ENCODE measurements around the gene TMUB1.

Gene TMUB1

DNA sequence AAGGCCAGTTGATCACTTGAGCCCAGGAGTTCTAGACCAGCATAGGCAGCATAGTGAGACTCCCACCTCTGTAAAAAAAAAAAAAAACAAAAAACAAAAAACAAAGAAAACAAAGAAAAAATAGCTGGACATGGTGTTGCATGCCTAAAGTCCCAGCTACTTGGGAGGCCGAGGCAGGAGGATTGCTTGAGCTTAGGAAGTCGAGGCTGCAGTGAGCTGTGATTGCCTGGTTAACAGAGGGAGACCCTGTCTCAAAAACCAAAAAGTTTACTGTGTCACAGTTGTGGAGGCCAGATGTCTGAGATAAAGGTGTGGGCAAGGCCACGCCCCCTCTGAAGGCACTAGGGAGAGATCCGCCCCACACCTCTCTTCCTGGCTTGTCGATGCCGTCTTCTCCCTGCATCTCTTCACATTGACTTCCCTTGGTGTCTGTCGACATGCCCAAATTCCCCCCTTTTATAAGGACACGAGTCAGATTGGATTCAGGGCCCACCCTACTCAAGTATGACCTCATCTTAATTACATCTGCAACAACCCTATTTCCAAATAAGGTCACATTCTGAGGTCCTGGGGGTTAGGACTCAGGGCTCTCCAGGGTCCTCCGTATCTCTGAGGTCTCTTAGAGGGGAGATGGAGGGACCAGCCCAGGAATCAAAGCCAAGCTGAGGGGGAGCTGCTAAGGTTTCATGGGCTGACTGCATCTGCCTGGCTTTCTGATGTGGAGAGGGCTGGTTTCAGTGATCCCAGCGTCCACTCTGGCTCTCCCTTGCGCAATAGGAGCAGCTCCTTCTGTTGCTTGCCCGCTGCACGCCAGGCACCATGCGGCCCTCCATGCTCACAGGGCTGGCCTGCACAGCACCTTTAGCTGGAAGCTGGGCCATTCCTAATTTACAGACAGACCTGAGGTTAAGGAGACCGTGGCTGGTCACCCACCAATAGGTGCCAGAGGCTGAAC, 26.1 kb upstream of the TMUB1 start:
- peaks cover 4% of the 10 kb centered on the region; the same call in 1 of the 2 replicates for H4K20me1 ChIP-seq (ENCODE audit: insufficient read depth, low read length)
- H3K27ac ChIP-seq (ENCODE audit: low read length): no peak overlapping the region
- no peak for DNase-seq
- TF ChIP-seq EZH2 (optimal IDR thresholded peaks at IDR 0.05; ENCODE audit: low read depth, low read length) (no peak), EZH2phosphoT487 (IDR thresholded peaks at IDR 0.05; ENCODE audit: low read length) (no peak)
- TF ChIP-seq, protein P1, sequence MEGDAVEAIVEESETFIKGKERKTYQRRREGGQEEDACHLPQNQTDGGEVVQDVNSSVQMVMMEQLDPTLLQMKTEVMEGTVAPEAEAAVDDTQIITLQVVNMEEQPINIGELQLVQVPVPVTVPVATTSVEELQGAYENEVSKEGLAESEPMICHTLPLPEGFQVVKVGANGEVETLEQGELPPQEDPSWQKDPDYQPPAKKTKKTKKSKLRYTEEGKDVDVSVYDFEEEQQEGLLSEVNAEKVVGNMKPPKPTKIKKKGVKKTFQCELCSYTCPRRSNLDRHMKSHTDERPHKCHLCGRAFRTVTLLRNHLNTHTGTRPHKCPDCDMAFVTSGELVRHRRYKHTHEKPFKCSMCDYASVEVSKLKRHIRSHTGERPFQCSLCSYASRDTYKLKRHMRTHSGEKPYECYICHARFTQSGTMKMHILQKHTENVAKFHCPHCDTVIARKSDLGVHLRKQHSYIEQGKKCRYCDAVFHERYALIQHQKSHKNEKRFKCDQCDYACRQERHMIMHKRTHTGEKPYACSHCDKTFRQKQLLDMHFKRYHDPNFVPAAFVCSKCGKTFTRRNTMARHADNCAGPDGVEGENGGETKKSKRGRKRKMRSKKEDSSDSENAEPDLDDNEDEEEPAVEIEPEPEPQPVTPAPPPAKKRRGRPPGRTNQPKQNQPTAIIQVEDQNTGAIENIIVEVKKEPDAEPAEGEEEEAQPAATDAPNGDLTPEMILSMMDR (IDR thresholded peaks at IDR 0.05; ENCODE audit: low read length): no peak
- no peak overlapping the region for H3K9ac ChIP-seq (ENCODE audit: low read length)
- H3K9me2 ChIP-seq (replicated peaks; ENCODE audit: insufficient read depth, low read length): no peaks in the 10 kb centered on the region
- no peaks in the 10 kb centered on the region for H3K27me3 ChIP-seq (replicated peaks; ENCODE audit: insufficient read depth, low read length)
- H3F3A ChIP-seq (ENCODE audit: insufficient read depth, low read length): no peaks in the 10 kb centered on the region
- no peaks in the 10 kb centered on the region for H3K36me3 ChIP-seq (replicated peaks; ENCODE audit: insufficient read depth, low read length)
- H3K79me2 ChIP-seq (ENCODE audit: low read length): peaks cover 32% of the 10 kb centered on the region
- H3K4me3 ChIP-seq (ENCODE audit: low read length): no peak overlapping the region
- H3K9me3 ChIP-seq (replicated peaks; ENCODE audit: insufficient read depth, low read length): no peaks in the 10 kb centered on the region
- H3K4me2 ChIP-seq (ENCODE audit: low read depth, low read length): no peak overlapping the region
- no peaks in the 10 kb centered on the region for H3K4me1 ChIP-seq (ENCODE audit: low read length)
- H2AFZ ChIP-seq (ENCODE audit: low read length): no peak overlapping the region

DNA sequence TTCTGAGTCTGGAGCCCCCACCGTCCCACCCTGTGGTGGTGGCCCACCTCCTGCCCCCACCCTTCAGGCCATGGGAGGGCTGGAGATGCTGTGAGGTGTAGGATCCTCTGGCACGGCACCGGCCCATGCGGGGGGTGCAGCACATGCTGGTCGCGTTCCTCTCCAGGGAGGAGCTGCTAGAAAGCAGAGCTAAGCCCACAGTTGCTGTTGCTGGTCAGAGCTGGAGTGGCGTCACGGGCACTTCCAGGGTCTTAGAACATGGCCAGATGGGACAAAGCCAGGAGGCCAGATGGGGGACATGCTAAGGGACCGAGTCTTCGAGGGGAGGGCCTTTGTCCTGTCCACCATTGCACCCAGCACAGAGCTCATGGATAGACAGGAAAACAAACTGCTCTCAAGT, 24.6 kb upstream of the TMUB1 start:
- no peak overlapping the region for H3K4me2 ChIP-seq (ENCODE audit: low read depth, low read length)
- peaks cover 35% of the 10 kb centered on the region for H3K79me2 ChIP-seq (ENCODE audit: low read length)
- H2AFZ ChIP-seq (ENCODE audit: low read length): no peak overlapping the region
- no peaks in the 10 kb centered on the region for H3K9me3 ChIP-seq (replicated peaks; ENCODE audit: insufficient read depth, low read length)
- no peak for TF ChIP-seq EZH2 (optimal IDR thresholded peaks at IDR 0.05; ENCODE audit: low read depth, low read length)
- TF ChIP-seq EZH2phosphoT487 (IDR thresholded peaks at IDR 0.05; ENCODE audit: low read length): no peak
- TF ChIP-seq, protein P1 (IDR thresholded peaks at IDR 0.05; ENCODE audit: low read length): no peak
- no peak overlapping the region for H3K4me3 ChIP-seq (ENCODE audit: low read length)
- no peak for DNase-seq
- H3K36me3 ChIP-seq (replicated peaks; ENCODE audit: insufficient read depth, low read length): no peaks in the 10 kb centered on the region
- no peaks in the 10 kb centered on the region for H3K4me1 ChIP-seq (ENCODE audit: low read length)
- H3K9ac ChIP-seq (ENCODE audit: low read length): no peak overlapping the region
- H3F3A ChIP-seq (ENCODE audit: insufficient read depth, low read length): no peaks in the 10 kb centered on the region
- H3K27me3 ChIP-seq (replicated peaks; ENCODE audit: insufficient read depth, low read length): no peaks in the 10 kb centered on the region
- no peaks in the 10 kb centered on the region for H3K9me2 ChIP-seq (replicated peaks; ENCODE audit: insufficient read depth, low read length)
- H3K27ac ChIP-seq (ENCODE audit: low read length): no peak overlapping the region
- peaks cover 4% of the 10 kb centered on the region; the same call in 1 of the 2 replicates for H4K20me1 ChIP-seq (ENCODE audit: insufficient read depth, low read length)

DNA sequence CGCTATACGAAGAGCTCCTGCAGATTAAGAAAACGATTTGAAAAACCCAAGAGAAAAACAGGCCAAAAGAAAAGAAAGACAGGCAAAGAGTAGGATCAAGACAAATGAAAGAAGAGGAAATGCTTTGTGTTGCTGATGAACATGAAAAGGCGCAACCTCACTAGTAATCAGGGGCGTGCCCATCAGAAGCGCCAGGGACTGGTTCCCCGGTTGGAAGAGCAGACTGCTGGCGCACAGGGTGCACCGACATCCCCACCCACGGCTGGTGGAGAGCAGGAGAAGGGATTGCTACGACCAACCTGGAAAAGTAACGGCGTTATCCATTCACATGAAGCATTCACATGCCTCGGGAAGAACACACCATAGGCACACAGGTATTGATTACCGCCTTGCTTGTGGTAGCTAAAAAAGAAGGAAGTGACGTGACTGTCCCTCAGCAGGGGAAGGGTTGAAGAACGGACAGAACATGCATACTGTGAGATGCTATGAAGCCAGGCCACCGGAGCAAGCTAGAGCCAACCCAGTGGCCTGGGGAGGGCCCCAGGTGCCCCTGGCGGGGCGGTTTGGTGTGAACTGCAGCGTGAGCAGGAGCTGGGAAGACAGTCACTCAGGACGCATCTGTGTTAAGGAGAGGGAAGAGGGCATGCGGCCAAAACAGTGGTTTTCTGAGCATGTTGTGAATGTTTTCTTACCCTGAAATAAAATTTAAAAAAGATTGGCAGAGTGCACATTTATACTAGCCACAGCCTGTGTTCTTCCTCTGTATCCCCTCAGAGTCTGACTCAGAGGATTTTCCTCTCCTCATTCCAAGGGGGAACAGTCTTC, 21.3 kb upstream of the TMUB1 start:
- Histone ChIP-seq H3K9me3 (replicated peaks; ENCODE audit: insufficient read depth, low read length) (no peaks in the 10 kb centered on the region), H3K9me2 (replicated peaks; ENCODE audit: insufficient read depth, low read length) (no peaks in the 10 kb centered on the region), H4K20me1 (ENCODE audit: insufficient read depth, low read length) (0 out of 2 replicates have a peak, but pooled peaks cover under 1% of the 10 kb centered on the region), H3K27me3 (replicated peaks; ENCODE audit: insufficient read depth, low read length) (no peaks in the 10 kb centered on the region), H3K4me1 (ENCODE audit: low read length) (no peaks in the 10 kb centered on the region), H3K27ac (ENCODE audit: low read length) (no peak overlapping the region), H3K36me3 (replicated peaks; ENCODE audit: insufficient read depth, low read length) (no peaks in the 10 kb centered on the region), H3F3A (ENCODE audit: insufficient read depth, low read length) (no peaks in the 10 kb centered on the region), H3K79me2 (ENCODE audit: low read length) (peaks cover 47% of the 10 kb centered on the region), H3K9ac (ENCODE audit: low read length) (no peak overlapping the region), H2AFZ (ENCODE audit: low read length) (no peak overlapping the region), H3K4me3 (ENCODE audit: low read length) (no peak overlapping the region), H3K4me2 (ENCODE audit: low read depth, low read length) (no peak overlapping the region)
- TF ChIP-seq EZH2phosphoT487 (IDR thresholded peaks at IDR 0.05; ENCODE audit: low read length): no peak
- DNase-seq: no peak

All from MM.1S (cell line).